Panc1 (cell line): ENCODE data around the gene KIF12. TPM values are rescaled to one million over a fixed set of nuclear protein-coding genes. Genes with fewer than 3 reads are reported as not detected.

Source experiments
- ATAC-seq: fragments of 200-7000 bp; cut with Tn5 transposase; 2 replicates; pipeline ENCODE4 v1.9.1; 2020; ENCODE audit warnings: mild to moderate bottlenecking, moderate library complexity
- BruUV-seq: library from RNA; stranded (reverse); fragments of 400-500 nt; replicated peaks from 2 replicates; lab custom pipeline; 2021; lab: Mats Ljungman, UMichigan
- CTCF ChIA-PET: fragments of 300-600 bp; sonication (Branson Sonifier 250); formaldehyde crosslinking; loops from one replicate; lab custom pipeline; 2022; ENCODE audit warnings: antibody characterized with exemption; lab: Charles Lee
- POLR2A ChIA-PET: fragments of 300-600 bp; sonication (Branson Sonifier 250); formaldehyde crosslinking; loops from one replicate; lab custom pipeline; 2022; ENCODE audit warnings: antibody characterized with exemption; lab: Charles Lee
- DNase-seq: peaks from one replicate; pipeline ENCODE4 v3.0.0-alpha.2; 2010; ENCODE audit warnings: low read depth, low spot score
- H3K27ac ChIP-seq: 2 replicates; pipeline ENCODE4 v1.5.1; 2011; ENCODE audit warnings: mild to moderate bottlenecking, low read length, inconsistent platforms
- H3K27me3 ChIP-seq: fragments of 200-500 bp; sonication (Bioruptor generic); 2 replicates; pipeline ENCODE4 v1.6.0; 2014; ENCODE audit warnings: low read length, inconsistent platforms; ENCODE audit not compliant: control insufficient read depth, insufficient read depth
- H3K36me3 ChIP-seq: fragments of 200-500 bp; sonication (Bioruptor generic); 2 replicates; pipeline ENCODE4 v1.5.1; 2014; ENCODE audit warnings: inconsistent platforms, mild to moderate bottlenecking, low read length, moderate library complexity; ENCODE audit not compliant: control insufficient read depth, insufficient read depth
- H3K4me1 ChIP-seq: 2 replicates; pipeline ENCODE4 v1.5.1; 2011; ENCODE audit warnings: inconsistent platforms, mild to moderate bottlenecking, low read length, moderate library complexity; ENCODE audit not compliant: control insufficient read depth, insufficient read depth
- H3K4me3 ChIP-seq, 2 experiments: 2 replicates each; pipeline ENCODE4 v1.5.1; 2011 to 2012; ENCODE audit warnings: low read depth in 2 of 2, low read length in 2 of 2, mild to moderate bottlenecking in 2 of 2, inconsistent platforms in 1 of 2, moderate library complexity in 1 of 2
- H3K9me3 ChIP-seq: fragments of 200-500 bp; sonication (Bioruptor generic); 2 replicates; pipeline ENCODE4 v1.5.1; 2014; ENCODE audit warnings: low read depth, mild to moderate bottlenecking, inconsistent platforms, low read length, moderate library complexity; ENCODE audit not compliant: control insufficient read depth, insufficient read depth
- POLR2AphosphoS5 ChIP-seq: IDR thresholded peaks from 2 replicates; pipeline ENCODE4 v1.6.1; 2012; ENCODE audit warnings: mild to moderate bottlenecking, low read depth, low read length, moderate library complexity
- SIN3A ChIP-seq: IDR thresholded peaks from 2 replicates; pipeline ENCODE4 v1.6.1; 2012; ENCODE audit warnings: low read depth, mild to moderate bottlenecking, low read length, moderate library complexity, borderline replicate concordance; ENCODE audit not compliant: insufficient read depth
- TCF7L2 ChIP-seq: IDR thresholded peaks from 2 replicates; pipeline ENCODE4 v1.6.1; 2011; ENCODE audit warnings: mild to moderate bottlenecking, low read depth, low read length, inconsistent platforms
- in situ Hi-C: cut with HindIII; loops from 2 replicates; pipeline ENCODE4 v1.10.0; 2016; ENCODE audit warnings: low sequenced_read_pairs, low pct_unique_long_range_greater_than_20kb
- intact Hi-C: fragments of 100-400 bp; cut with micrococcal nuclease; formaldehyde crosslinking; loops from one replicate; pipeline ENCODE4 v1.10.0; 2022; ENCODE audit not compliant: unreplicated experiment
- total RNA-seq: library from RNA; stranded (reverse); gene quantifications from one replicate; pipeline ENCODE4 v1.2.1, GENCODE V29; 2021; ENCODE audit not compliant: unreplicated experiment
- TF ChIP-seq, protein P1 (sequence below): fragments of 450-650 bp; IDR thresholded peaks from 2 replicates; pipeline ENCODE4 v1.5.1; 2017; ENCODE audit warnings: mild to moderate bottlenecking
- TF ChIP-seq, protein P2 (sequence below), 2 experiments: IDR thresholded peaks; 2 replicates each; pipeline ENCODE4 v1.6.1; 2011 to 2012; ENCODE audit warnings: low read depth in 2 of 2, control low read depth in 1 of 2, low read length in 1 of 2, mild to moderate bottlenecking in 1 of 2, moderate library complexity in 1 of 2; ENCODE audit not compliant: insufficient read depth in 1 of 2

KIF12 gene
- total RNA-seq, 1 experiment from 2014 or later, result 0.87 TPM

DNA sequence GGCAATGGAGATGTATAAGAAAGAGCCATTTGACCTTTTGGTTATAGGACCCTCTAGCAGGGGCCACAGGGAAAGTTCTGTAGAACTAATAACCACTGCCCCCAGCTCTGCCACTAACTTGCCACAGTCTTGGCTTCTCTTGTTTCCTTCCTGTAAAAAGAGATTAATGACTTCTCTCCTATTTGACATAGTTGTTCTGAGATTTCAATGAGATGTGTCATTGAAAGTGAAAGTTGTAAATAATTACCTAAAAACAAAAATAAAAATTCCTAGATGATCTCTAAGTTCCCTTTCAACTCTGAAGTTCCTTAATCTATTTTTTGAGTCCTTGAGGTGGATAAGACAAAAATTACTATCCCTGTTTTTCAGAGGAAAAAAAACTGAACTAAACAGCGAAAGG lies 1.4 kb upstream of the KIF12 start:
- ChIA-PET CTCF (interaction anchor here (0.6 kb wide), 1 partner anchor 220 kb away, joined by 3 read pairs; no protein-coding TSS in a partner anchor), POLR2A (no interaction called here)
- Histone ChIP-seq H3K4me1 (no peaks in the 10 kb centered on the region), H3K36me3 (no peaks in the 10 kb centered on the region), H3K4me3 (no peak overlapping the region), H3K27me3 (peaks cover 5% of the 10 kb centered on the region; the same call in 1 of the 2 replicates), H3K9me3 (no peaks in the 10 kb centered on the region), H3K27ac (no peak overlapping the region)
- intact Hi-C loops, result no loop called here
- no peak for ATAC-seq
- in situ Hi-C loops, result no loop called here
- DNase-seq, result no peak
- TF ChIP-seq, protein P1, sequence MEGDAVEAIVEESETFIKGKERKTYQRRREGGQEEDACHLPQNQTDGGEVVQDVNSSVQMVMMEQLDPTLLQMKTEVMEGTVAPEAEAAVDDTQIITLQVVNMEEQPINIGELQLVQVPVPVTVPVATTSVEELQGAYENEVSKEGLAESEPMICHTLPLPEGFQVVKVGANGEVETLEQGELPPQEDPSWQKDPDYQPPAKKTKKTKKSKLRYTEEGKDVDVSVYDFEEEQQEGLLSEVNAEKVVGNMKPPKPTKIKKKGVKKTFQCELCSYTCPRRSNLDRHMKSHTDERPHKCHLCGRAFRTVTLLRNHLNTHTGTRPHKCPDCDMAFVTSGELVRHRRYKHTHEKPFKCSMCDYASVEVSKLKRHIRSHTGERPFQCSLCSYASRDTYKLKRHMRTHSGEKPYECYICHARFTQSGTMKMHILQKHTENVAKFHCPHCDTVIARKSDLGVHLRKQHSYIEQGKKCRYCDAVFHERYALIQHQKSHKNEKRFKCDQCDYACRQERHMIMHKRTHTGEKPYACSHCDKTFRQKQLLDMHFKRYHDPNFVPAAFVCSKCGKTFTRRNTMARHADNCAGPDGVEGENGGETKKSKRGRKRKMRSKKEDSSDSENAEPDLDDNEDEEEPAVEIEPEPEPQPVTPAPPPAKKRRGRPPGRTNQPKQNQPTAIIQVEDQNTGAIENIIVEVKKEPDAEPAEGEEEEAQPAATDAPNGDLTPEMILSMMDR, result no peak
- TF ChIP-seq SIN3A, result no peak
- TF ChIP-seq, protein P2, sequence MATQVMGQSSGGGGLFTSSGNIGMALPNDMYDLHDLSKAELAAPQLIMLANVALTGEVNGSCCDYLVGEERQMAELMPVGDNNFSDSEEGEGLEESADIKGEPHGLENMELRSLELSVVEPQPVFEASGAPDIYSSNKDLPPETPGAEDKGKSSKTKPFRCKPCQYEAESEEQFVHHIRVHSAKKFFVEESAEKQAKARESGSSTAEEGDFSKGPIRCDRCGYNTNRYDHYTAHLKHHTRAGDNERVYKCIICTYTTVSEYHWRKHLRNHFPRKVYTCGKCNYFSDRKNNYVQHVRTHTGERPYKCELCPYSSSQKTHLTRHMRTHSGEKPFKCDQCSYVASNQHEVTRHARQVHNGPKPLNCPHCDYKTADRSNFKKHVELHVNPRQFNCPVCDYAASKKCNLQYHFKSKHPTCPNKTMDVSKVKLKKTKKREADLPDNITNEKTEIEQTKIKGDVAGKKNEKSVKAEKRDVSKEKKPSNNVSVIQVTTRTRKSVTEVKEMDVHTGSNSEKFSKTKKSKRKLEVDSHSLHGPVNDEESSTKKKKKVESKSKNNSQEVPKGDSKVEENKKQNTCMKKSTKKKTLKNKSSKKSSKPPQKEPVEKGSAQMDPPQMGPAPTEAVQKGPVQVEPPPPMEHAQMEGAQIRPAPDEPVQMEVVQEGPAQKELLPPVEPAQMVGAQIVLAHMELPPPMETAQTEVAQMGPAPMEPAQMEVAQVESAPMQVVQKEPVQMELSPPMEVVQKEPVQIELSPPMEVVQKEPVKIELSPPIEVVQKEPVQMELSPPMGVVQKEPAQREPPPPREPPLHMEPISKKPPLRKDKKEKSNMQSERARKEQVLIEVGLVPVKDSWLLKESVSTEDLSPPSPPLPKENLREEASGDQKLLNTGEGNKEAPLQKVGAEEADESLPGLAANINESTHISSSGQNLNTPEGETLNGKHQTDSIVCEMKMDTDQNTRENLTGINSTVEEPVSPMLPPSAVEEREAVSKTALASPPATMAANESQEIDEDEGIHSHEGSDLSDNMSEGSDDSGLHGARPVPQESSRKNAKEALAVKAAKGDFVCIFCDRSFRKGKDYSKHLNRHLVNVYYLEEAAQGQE (IDR thresholded peaks at IDR 0.05; ENCODE audit: insufficient read depth in 1 of 2, low read depth in 2 of 2, low read length in 1 of 2), result no peak
- TF ChIP-seq POLR2AphosphoS5, result no peak
- TF ChIP-seq TCF7L2, result no peak
- BruUV-seq, result no TSS peak

DNA sequence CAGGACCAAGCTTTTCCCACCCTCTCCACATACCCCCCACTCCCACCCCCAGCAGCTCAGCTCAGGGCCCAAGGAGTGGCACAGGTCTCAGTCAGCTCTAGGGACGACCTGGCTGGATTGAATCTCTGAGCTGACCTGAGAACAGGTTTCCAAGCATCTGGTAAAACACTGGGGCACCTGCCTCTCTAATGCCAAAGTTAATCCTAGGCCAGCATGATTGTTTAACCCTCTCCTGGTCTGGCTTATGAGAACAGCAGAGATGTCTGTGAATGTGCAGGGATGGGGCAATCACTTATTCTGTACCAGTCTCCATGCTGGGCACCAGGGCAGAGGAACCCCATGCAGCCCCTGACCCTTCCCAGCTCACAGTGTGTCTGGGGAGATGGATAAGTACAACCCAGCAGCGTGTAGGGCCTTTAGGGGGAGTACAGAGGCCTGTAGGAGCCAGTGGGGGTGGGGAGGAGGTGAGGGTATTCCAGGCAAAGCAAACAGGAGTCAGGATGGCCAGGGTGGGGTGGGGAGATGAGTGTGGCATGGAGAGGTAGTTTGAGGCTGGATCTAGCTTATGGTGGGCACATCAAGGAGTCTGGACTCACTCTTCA lies 678 bp upstream of the KIF12 start:
- ChIA-PET CTCF (interaction anchor here (0.6 to 0.9 kb wide), 2 partner anchors 17 to 221 kb away, joined by 3 read pairs; no protein-coding TSS in a partner anchor), POLR2A (no interaction called here)
- TF ChIP-seq, protein P1, result no peak
- TF ChIP-seq POLR2AphosphoS5, result no peak
- no peak for TF ChIP-seq TCF7L2
- no peak for TF ChIP-seq SIN3A
- TF ChIP-seq, protein P2 (IDR thresholded peaks at IDR 0.05; ENCODE audit: insufficient read depth in 1 of 2, low read depth in 2 of 2, low read length in 1 of 2), result no peak
- Histone ChIP-seq H3K27me3 (no peaks in the 10 kb centered on the region; the same call in 1 of the 2 replicates), H3K9me3 (no peaks in the 10 kb centered on the region), H3K27ac (no peak overlapping the region), H3K4me3 (no peak overlapping the region), H3K36me3 (no peaks in the 10 kb centered on the region), H3K4me1 (no peaks in the 10 kb centered on the region)
- ATAC-seq (no peak), DNase-seq (no peak)
- in situ Hi-C loops (no loop called here), intact Hi-C loops (no loop called here)
- no TSS peak for BruUV-seq
